HG02798 (cell line): ENCODE data around the gene LTBR.

ENCODE experiments used
- ATAC-seq: cut with Tn5 transposase; IDR thresholded peaks from one replicate; pipeline ENCODE4 v1.9.1; 2021; ENCODE audit warnings: mild to moderate bottlenecking; ENCODE audit not compliant: unreplicated experiment, poor library complexity

Gene LTBR

DNA sequence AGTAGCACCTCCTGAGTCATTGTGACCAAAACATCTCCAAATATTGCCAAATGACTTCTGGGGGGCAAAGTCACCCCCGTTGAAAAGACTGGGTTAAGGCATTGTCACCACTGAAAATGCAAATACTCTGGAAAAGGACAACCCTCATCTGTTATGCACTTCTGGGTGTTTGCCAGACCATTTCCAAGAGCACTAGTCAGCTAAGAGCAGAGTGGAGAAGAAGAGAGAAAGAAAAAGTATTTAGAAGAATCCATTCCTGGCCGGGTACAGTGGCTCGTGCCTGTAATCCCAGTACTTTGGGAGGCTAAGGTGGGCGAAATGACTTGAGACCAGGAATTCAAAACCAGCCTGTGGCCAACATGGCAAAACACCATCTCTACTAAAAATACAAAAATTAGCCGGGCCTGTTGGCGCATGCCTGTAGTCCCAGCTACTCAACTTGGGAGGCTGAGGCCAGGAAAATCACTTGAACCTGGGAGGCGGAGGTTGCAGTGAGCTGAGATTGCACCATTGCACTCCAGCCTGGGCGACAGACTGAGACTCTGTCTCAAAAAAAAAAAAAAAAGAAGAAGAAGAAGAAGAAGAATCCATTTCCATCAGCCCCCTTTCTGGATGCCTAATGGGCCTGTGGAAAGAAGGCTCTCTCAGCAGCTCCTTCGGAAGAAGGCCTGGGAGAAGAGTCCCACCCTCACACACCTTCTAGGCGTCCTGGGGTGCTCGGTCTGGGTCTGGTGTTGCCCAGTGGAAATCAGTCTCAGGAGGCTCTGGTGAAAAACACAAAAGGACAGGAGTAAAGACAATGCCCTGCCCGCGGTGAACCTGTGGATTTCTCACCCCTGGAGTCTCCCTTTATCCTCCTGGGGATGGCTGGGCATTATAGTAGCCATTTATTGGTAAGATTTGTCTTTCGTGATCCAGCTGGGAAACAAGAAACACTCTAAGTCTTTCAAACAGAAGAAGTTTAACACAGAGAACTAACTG, 3.5 kb upstream of the LTBR start:
- ATAC-seq, result no peak

DNA sequence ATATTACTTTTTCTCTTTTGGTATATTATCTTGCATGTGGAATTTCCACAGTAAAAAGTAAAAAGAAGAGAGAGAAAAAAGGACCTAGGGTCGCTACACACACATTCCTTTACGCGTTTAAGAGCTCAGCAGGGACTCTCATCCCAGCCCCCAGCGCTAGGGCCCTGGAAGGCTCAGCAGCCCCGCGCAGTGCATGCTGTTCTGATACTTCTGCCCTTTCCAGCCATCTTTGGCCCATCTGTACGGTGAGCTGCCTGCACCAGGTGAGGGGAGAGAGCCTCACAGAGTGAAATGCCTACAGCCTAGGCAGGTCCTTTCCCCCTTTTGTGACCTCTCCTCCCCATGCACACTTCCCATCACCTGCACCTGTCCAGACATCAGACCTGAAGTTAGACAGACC, 1.6 kb upstream of the LTBR start:
- no peak for ATAC-seq

DNA sequence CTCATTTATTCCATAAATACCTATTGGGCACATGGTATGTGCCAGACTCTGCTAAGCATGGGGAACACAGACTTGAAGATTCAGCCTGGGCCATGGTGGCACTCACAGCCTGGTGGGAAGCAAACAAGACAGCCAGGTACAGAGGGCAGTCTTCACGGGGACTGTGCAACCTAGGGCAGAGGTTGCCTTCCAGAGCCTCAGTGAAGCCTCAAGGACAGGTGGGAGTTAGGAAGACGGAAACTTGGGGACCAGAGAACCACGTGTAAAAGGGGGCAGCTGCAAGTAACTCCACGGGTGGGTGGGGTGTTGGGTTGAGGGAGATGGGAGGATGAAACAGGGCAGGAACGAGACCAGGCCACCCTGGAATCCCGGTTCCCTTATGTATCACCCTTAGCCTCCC, 980 bp upstream of the LTBR start:
- ATAC-seq, result no peak

DNA sequence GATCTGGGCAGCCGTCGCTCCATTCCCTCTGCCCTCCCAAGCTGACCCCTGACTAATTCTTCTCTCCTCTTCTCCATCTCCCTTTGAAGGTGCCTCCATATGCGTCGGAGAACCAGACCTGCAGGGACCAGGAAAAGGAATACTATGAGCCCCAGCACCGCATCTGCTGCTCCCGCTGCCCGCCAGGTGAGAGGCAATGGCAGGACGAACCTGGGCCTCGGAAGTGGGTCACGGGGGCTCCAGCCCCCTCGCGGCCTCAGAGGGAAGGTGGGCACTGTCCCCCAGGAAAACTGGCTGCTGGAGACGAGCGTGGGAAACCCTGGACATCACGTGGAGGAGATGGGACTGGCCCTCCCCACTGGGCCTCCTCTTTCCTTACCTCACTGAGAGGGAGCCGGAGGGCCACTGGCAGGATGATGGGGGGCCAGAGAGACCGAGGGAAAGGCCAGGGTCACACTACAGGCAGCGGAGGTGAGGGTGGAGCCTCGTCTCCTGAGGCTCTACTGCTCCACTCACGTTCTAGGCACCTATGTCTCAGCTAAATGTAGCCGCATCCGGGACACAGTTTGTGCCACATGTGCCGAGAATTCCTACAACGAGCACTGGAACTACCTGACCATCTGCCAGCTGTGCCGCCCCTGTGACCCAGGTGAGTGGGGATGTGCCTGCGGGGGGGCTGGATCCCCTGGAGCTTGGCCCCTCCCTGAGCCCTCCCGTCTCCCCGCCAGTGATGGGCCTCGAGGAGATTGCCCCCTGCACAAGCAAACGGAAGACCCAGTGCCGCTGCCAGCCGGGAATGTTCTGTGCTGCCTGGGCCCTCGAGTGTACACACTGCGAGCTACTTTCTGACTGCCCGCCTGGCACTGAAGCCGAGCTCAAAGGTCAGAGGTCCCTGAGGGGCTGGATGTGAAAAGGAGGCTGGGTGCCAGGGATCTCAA, 806 bp downstream of the LTBR start:
- no peak for ATAC-seq

DNA sequence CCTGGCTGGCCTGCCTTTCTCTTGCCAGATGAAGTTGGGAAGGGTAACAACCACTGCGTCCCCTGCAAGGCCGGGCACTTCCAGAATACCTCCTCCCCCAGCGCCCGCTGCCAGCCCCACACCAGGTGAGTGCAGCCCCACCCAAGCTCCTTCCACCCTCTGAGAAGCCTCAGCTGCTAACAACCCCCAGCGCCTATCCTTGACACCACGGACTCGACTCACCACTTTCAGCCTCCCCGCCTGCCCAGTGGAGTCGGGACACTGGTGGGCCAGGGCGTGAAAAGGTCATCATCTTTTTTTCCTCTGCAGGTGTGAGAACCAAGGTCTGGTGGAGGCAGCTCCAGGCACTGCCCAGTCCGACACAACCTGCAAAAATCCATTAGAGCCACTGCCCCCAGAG, 2.1 kb downstream of the LTBR start:
- ATAC-seq, result no peak

DNA sequence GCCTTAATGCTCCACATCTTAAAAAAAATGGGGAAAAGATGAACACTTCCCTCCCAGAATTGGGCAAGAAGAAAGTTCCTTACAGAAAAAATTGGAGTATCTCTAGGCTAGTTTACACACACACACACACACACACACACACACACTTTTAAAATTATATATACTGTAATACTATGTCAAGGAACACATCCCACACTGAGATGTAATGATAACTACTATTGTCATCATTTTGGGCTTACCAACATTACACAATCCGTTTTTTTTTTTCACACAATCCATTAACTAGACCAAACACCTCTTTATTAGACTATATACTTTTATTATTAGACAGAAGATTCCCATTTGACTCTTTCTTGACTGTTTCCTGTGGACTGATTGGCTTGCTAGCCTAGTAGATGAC, 2.5 kb downstream of the LTBR start:
- no peak for ATAC-seq

DNA sequence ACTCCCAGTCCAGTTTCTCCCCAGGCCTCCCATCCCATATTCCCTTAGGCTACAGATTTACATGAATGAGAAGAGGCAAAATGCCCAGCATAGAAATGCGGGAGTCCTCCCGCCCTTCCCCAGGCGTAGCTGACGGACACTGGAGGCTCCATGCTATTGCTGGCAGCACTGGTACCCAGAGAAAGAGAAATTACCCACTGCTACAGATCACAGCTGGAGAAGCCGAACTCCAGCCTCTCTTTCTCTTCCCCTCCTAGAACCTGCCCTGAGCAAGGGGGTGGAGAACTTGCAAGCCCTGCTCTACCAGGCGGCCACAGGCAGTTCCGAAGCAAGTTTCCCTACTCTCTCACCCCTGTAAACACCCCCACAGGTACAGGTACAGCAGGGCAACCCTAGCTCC, 3.6 kb downstream of the LTBR start:
- ATAC-seq, result no peak

DNA sequence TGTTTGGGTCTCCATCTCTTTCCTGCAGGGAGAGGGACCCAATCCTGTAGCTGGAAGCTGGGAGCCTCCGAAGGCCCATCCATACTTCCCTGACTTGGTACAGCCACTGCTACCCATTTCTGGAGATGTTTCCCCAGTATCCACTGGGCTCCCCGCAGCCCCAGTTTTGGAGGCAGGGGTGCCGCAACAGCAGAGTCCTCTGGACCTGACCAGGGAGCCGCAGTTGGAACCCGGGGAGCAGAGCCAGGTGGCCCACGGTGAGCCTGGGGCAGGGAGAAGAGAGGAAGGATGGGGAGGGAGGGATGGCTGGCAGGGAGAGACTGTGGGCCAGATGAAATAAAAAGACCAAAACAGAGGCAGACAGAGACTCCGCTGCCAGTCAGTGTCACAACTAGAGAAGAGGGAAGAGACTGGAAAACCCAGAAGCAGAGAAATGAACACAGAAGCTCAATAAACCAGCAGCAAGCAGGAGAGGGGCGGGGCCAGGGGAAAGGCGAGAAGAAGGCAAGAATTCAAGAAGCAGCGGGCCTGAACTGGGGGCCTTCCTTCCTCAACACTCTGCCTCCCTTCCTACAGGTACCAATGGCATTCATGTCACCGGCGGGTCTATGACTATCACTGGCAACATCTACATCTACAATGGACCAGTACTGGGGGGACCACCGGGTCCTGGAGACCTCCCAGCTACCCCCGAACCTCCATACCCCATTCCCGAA, 6.3 kb downstream of the LTBR start:
- no peak for ATAC-seq

DNA sequence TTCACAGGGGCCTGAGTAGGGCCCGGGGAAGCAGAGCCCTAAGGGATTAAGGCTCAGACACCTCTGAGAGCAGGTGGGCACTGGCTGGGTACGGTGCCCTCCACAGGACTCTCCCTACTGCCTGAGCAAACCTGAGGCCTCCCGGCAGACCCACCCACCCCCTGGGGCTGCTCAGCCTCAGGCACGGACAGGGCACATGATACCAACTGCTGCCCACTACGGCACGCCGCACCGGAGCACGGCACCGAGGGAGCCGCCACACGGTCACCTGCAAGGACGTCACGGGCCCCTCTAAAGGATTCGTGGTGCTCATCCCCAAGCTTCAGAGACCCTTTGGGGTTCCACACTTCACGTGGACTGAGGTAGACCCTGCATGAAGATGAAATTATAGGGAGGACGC, 7.1 kb downstream of the LTBR start:
- no peak for ATAC-seq

DNA sequence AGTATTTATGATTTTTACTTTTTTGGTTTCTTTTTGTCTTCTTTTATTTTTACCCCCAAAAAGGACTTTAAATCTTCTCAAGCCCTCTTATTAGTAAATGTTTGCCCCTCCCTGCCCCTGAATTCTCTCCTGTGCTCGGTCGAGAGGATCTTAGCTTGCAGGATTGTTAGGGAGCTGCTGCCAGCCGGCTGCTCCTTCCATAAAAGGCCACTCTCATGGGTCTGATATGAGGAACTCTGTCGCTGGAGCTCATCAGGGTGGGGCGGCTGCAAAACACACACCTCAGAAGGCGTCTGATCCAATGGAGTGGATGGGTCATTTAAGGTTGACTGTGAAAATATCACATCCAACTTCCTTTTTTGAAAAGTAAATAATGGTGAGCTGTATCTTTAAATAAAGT, 8.5 kb downstream of the LTBR start:
- ATAC-seq, result no peak

DNA sequence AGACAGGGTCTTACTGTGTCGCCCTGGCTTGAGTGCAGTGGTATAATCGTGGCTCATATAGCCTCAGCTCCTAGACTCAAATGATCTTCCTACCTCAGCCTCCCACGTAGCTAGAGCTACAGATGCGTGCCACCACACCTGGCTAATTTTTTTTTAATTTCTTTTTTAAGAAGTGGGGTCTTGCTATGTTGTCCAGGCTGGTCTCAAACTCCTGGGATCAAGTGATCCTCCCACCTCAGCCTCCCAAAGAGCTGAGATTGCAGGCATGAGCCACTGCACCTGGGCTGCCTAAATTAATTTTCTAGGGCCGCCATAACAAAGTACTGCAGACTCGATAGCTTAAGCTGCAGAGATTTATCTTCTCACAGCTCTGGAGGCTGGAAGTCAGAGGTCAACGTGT, 9.1 kb downstream of the LTBR start:
- ATAC-seq, result no peak

DNA sequence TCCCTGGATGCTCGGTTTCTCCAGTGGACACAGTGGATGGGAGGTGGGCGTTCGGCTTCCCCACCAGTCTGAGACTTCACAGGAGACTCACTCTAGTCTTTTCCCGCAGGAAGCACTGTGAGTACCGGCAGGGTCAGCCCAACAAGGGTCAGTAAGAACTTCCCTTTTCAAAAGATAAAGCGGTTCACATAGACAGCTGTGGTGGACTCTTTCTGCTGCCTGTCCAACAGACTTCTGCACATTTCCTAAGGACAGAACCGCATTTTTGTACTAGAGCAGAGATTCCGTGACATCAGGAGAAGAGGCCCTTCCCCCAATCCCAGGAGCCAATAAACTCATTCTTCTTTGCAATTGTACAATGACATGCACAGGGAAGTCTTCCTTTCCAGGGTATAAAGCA, 10.4 kb downstream of the LTBR start:
- no peak for ATAC-seq

DNA sequence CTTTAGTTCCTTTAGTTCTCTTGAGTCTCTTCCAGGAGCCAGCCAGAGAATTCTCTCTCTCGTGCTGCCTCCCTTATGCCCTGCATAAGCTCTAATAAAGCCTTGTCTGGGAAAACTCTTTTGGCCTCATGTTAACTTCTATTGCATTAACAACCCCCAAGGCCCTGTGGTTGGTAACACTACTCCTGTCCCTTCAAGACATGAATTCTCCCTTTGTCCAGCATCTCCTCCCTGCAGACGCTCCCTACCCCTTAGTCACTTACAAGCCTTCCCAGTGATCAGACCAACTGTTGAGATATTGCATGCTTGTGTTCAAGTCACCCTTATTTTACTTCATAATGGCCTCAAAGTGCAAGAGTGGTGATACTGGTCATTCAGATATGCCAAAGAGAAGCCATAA, 12.1 kb downstream of the LTBR start:
- no peak for ATAC-seq

DNA sequence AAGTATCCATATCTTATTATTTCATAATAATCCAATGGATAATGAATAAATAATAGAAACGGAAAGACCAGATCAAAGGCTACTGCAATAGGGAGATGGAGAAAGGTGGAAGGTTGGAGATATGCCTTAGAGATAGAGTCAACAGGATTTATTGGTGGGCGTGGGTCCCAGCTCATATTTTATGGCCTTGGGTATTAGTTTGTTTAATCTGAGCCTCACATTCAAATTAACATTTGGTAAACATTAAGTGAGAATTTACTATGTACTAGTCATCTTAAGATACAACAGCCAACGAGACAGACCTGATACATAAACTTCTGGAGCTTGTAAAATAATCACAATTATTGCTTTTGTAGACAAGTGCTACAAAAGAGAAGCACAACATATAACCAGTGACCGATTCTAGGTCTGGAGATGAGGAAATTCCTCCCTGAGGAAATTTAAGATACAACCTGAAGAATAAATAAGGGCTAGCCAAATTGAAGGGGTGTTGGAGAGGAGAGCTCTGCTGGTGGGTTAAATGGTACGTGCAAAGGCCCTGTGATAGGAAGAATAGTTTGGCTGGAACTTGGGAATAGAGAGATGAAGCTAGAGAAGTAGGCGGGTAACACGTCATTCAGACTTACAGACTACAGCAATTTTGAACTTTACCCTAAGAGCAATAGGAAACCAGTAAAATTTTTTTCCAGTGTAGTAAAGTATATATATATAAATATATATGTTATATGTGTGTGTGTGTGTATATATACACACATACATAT, 16.1 kb downstream of the LTBR start:
- no peak for ATAC-seq

DNA sequence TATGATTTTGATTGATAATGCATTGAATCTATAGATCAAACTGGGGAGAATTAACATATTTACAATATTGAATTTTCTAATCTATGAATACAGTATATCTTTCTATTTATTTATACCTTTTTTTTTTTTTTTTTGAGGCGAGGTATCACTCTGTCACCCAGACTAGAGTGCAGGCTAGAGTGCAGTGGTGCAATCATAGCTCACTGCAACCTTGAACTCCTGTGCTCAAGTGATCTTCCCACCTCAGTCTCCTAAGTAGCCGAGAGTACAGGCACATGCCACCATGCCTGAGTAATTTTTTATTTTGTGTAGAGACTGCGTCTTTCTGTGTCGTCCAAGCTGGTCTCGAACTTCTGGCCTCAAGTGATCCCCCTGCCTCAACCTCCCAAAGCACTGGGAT, 20.4 kb downstream of the LTBR start:
- no peak for ATAC-seq

DNA sequence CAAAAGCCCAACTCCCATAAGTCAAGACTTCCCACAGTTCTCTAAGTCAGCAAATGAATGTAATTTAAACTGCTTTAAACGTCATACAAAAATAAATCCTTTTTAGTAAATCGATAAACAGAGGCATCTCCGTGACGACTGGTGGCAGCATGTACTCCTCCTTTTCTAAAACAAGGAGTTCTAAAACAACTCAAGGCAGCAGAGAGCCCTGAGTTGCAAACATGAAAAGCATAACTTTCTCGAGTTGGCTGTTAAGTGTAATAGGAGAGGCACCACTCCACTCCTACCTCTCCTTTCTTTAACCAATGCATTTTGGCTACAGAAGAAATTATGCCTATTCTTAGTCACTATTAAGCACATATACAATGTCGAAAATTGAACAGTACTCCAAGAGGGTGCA, 22.0 kb downstream of the LTBR start:
- ATAC-seq, result no peak

DNA sequence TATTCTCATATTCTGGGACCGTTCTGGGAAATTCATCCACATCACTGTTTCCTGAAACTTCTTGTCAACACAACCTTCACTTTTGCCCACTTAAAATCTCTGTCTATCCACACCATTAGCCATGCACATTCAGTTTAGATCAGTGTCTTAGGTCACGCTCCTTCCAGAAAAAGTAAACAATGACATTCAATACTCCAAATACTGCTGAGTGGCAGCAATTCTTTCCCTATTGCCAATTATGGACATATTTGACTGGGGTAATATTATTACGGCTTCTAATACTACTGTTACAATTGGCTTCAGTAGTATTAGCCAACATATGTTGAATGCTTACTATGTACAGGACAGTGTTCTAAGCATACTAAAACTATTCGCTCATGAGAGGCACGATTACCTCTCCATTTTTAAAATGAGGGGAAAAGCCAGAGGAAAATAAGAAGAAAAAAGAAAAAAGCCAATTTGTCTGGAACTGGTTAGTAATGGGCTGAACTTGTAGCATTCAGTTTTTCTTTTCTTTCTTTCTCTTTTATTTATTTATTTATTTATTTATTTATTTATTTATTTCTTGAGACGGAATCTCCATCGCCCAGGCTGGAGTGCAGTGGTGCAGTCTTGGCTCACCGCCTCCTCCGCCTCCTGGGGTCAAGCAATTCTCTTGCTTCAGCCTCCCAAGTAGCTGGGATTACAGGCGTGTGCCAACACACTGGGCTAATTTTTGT, 23.4 kb downstream of the LTBR start:
- ATAC-seq, result no peak

DNA sequence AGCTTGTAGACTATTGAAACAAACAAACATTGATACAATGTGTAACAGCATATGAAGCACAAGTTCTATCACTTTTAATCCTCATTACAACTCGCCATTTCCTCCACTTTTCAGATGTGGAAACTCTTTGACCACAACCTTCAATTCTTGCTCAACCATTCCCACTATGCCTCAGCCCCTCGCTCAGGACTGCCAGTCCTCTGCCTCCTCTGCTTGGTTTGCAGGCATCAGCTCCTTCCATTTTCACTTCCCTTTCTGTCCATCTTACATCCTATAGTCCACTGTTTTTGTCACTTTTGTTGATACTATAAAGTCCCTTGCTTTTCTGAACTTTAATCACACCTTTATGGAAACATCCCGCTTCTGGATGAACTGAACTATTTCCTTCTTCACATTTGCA, 32.6 kb downstream of the LTBR start:
- no peak for ATAC-seq

DNA sequence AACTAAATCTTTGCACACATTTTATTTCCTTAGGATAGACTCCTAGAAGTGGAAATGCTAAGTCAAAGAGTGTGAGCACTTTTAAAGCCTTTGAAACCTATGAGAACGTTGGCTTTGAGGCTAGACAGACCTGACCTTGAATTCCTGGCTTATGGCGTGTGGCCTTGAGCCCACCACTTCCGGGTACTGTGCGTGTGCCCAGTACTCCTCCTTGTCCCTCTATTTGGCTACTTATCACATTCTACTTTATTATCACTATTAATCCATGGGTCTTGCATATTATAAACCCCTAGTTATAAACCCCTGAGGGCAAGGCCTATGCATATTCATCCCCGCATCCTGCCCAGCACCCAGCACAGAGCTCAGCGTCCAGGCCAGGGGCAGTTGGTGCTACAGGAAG, 34.8 kb downstream of the LTBR start:
- no peak for ATAC-seq
